A549 treated with RU486 at 1 μM for 4 hours (cell line): ENCODE measurements around the gene ZNF100. TPM values are rescaled to one million over a fixed set of nuclear protein-coding genes. Genes with fewer than 3 reads are reported as not detected.

Experiments used
- total RNA-seq: library from RNA; stranded (reverse); fragments of 200-300 nt; extraction: Qiagen RNA extraction; gene quantifications from 5 replicates; pipeline ENCODE4 v1.2.3, GENCODE V29; 2022; ENCODE audit warnings: low read depth

Gene ZNF100
- not detected in 5 replicates for total RNA-seq

DNA sequence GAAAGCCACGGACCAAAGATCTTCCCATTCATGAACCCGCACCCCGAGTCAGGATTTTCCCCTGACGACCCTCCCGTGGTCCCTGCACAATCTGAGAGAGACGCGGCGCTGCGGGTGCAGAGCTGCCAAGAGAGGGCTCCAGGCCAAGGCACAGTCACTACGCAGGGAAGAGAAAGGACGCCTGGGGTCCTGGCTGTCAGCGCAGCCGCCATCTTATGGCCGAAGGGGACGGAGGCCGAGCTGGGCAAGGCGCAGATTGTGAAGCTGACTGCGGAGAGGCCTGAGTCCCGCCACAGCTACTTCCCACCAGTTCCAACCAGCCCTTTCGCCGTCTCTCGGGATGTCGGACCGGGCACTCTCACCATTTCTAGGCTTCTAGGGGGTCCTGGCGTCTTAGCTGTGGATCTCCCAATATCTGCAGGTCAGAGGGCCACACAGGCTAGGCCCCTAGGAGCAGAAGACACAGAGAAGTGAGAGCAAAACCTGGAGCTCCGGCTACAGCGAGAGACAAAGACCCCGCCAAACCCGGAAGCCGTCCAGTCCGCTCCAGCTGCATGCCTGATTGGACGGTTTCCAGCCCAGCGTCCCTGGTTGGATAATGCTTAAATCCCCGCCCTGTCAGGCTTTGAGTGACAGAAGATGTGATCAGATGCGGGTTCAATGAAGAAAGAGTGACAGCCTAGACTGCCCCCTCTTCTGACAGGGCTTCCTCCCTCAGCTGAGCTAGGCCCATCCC lies at the start of gene ZNF100:
Gene ZNF100, minus strand, starts transcription at position 515 of the 736 bp plus-strand sequence. Its CDS starts 150 bp downstream, at position 365.

Other genes with a start within 250 kb of the ZNF100 start
- 2.1 to 4.2 TPM (median 2.9 TPM) in 5 replicates for gene ZNF43, start 68.6 kb upstream of the ZNF100 start, total RNA-seq
- gene ZNF208, start 243.4 kb upstream of the ZNF100 start, total RNA-seq, result not detected in 5 replicates